ENCODE data around the gene SMCHD1. TPM values are rescaled to one million over a fixed set of nuclear protein-coding genes. Genes with fewer than 3 reads are reported as not detected.
"Not testable (repeated sequence)": the region's sequence is repeated elsewhere in the genome, so short reads cannot be mapped to it uniquely, and the experiment has no call there.

The SMCHD1 gene
- total RNA-seq, 3 donors from 2014 or later: 73.9 to 131 (median 102) TPM

GRCh38 chr18:2723207-2723606 is 67.7 kb downstream of the SMCHD1 start:
- no peak for DNase-seq (ENCODE audit: low spot score in 2 of 2)
- intact Hi-C loops (cut with DNase I; ENCODE audit: low total_unique reads): no loop called here
- H3K9me3 ChIP-seq: no peaks in the 10 kb centered on the region
- TF ChIP-seq POLR2A (IDR thresholded peaks at IDR 0.05) (no peak), POLR2AphosphoS5 (IDR thresholded peaks at IDR 0.05) (no peak)
- TF ChIP-seq, protein P1, sequence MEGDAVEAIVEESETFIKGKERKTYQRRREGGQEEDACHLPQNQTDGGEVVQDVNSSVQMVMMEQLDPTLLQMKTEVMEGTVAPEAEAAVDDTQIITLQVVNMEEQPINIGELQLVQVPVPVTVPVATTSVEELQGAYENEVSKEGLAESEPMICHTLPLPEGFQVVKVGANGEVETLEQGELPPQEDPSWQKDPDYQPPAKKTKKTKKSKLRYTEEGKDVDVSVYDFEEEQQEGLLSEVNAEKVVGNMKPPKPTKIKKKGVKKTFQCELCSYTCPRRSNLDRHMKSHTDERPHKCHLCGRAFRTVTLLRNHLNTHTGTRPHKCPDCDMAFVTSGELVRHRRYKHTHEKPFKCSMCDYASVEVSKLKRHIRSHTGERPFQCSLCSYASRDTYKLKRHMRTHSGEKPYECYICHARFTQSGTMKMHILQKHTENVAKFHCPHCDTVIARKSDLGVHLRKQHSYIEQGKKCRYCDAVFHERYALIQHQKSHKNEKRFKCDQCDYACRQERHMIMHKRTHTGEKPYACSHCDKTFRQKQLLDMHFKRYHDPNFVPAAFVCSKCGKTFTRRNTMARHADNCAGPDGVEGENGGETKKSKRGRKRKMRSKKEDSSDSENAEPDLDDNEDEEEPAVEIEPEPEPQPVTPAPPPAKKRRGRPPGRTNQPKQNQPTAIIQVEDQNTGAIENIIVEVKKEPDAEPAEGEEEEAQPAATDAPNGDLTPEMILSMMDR (IDR thresholded peaks at IDR 0.05): no peak
- H3K4me1 ChIP-seq: no peaks in the 10 kb centered on the region
- no peaks in the 10 kb centered on the region for H3K27me3 ChIP-seq
- no peak overlapping the region for H3K4me3 ChIP-seq
- H3K27ac ChIP-seq: no peak overlapping the region
- no peaks in the 10 kb centered on the region for H3K36me3 ChIP-seq

GRCh38 chr18:2729757-2730156 is 74.2 kb downstream of the SMCHD1 start:
- Histone ChIP-seq H3K4me3 (no peak overlapping the region), H3K36me3 (no peaks in the 10 kb centered on the region), H3K27ac (no peak overlapping the region), H3K27me3 (no peaks in the 10 kb centered on the region), H3K4me1 (no peaks in the 10 kb centered on the region), H3K9me3 (no peaks in the 10 kb centered on the region)
- DNase-seq (ENCODE audit: low spot score in 2 of 2): no peak
- TF ChIP-seq, protein P1 (IDR thresholded peaks at IDR 0.05): no peak
- no peak for TF ChIP-seq POLR2AphosphoS5 (IDR thresholded peaks at IDR 0.05)
- intact Hi-C loops (cut with DNase I; ENCODE audit: low total_unique reads): loop anchor here (5.0 kb wide), 1 partner anchor 122 kb away; no protein-coding TSS in a partner anchor

GRCh38 chr18:2736823-2737222 is 81.3 kb downstream of the SMCHD1 start:
- Histone ChIP-seq H3K36me3 (peaks cover 8% of the 10 kb centered on the region), H3K9me3 (no peaks in the 10 kb centered on the region), H3K27me3 (no peaks in the 10 kb centered on the region), H3K4me1 (no peaks in the 10 kb centered on the region), H3K27ac (no peak overlapping the region), H3K4me3 (no peak overlapping the region)
- no peak for TF ChIP-seq POLR2A (IDR thresholded peaks at IDR 0.05)
- intact Hi-C loops (cut with DNase I; ENCODE audit: low total_unique reads): no loop called here
- DNase-seq (ENCODE audit: low spot score in 2 of 2): no peak

GRCh38 chr18:2740082-2740481 is 84.6 kb downstream of the SMCHD1 start:
- H3K36me3 ChIP-seq; DNase-seq (ENCODE audit: low spot score in 2 of 2); H3K4me1 ChIP-seq; H3K27me3 ChIP-seq; H3K4me3 ChIP-seq; H3K9me3 ChIP-seq; intact Hi-C loops (cut with DNase I; ENCODE audit: low total_unique reads); H3K27ac ChIP-seq: not testable (repeated sequence)

GRCh38 chr18:2746274-2746673 is 90.7 kb downstream of the SMCHD1 start:
- H3K27ac ChIP-seq: no peak overlapping the region
- no peaks in the 10 kb centered on the region for H3K4me1 ChIP-seq
- no peaks in the 10 kb centered on the region for H3K9me3 ChIP-seq
- no peak overlapping the region for H3K4me3 ChIP-seq
- intact Hi-C loops (cut with DNase I; ENCODE audit: low total_unique reads): no loop called here
- DNase-seq (ENCODE audit: low spot score in 2 of 2): no peak
- H3K36me3 ChIP-seq: peaks cover 13% of the 10 kb centered on the region
- H3K27me3 ChIP-seq: no peaks in the 10 kb centered on the region
- TF ChIP-seq POLR2AphosphoS5 (IDR thresholded peaks at IDR 0.05) (no peak), POLR2A (IDR thresholded peaks at IDR 0.05) (no peak)
- TF ChIP-seq, protein P1 (IDR thresholded peaks at IDR 0.05): no peak

GRCh38 chr18:2758309-2758708 is 102.8 kb downstream of the SMCHD1 start:
- Histone ChIP-seq H3K36me3 (peaks cover 12% of the 10 kb centered on the region), H3K4me3 (no peak overlapping the region), H3K9me3 (no peaks in the 10 kb centered on the region), H3K27me3 (no peaks in the 10 kb centered on the region), H3K4me1 (no peaks in the 10 kb centered on the region), H3K27ac (no peak overlapping the region)
- intact Hi-C loops (cut with DNase I; ENCODE audit: low total_unique reads): no loop called here
- TF ChIP-seq POLR2A (IDR thresholded peaks at IDR 0.05) (no peak), POLR2AphosphoS5 (IDR thresholded peaks at IDR 0.05) (no peak)
- TF ChIP-seq, protein P1 (IDR thresholded peaks at IDR 0.05): no peak
- no peak for DNase-seq (ENCODE audit: low spot score in 2 of 2)

All from breast epithelium (tissue), 4 donors.